ENCODE results near the gene PSORS1C1.
"Not testable (repeated sequence)": the region's sequence is repeated elsewhere in the genome, so short reads cannot be mapped to it uniquely, and the experiment has no call there.

PSORS1C1 gene

GRCh38 chr6:31114541-31114878, at the start of gene PSORS1C1:
TSS of gene PSORS1C1 (plus strand) at chr6:31114800. CDS start at chr6:31129633, 14,833 bp downstream.
- DNase-seq: no peak

- DNase-seq: no peak
Observed at GRCh38 chr6:31065556-31065955, 49.0 kb upstream of the PSORS1C1 start.

- DNase-seq: not testable (repeated sequence)
Observed at GRCh38 chr6:31067028-31067427, 47.6 kb upstream of the PSORS1C1 start.

GRCh38 chr6:31067891-31068668, 46.5 kb upstream of the PSORS1C1 start:
- DNase-seq: not testable (repeated sequence)

GRCh38 chr6:31068669-31069340, 45.8 kb upstream of the PSORS1C1 start:
- peak; percentile 24 to 51 for DNase-seq

- peak; percentile 15 to 62 for DNase-seq
Observed at GRCh38 chr6:31070711-31071197, 43.8 kb upstream of the PSORS1C1 start.

- DNase-seq: no peak
Observed at GRCh38 chr6:31074401-31074800, 40.2 kb upstream of the PSORS1C1 start.

- no peak for DNase-seq
Observed at GRCh38 chr6:31075528-31075927, 39.1 kb upstream of the PSORS1C1 start.

GRCh38 chr6:31076611-31077010, 38.0 kb upstream of the PSORS1C1 start:
- DNase-seq: peak in 1 of 2 experiments; percentile 22

- DNase-seq: peak; percentile 73 to 75
Observed at GRCh38 chr6:31079656-31080261, 34.8 kb upstream of the PSORS1C1 start.

- DNase-seq: no peak
Observed at GRCh38 chr6:31081872-31082271, 32.7 kb upstream of the PSORS1C1 start.

- DNase-seq: peak in 1 of 2 experiments; percentile 11
Observed at GRCh38 chr6:31083742-31084354, 30.8 kb upstream of the PSORS1C1 start.

GRCh38 chr6:31086788-31087440, 27.7 kb upstream of the PSORS1C1 start:
- no peak for DNase-seq

GRCh38 chr6:31087494-31088089, 27.0 kb upstream of the PSORS1C1 start:
- peak; percentile 72 to 78 for DNase-seq

GRCh38 chr6:31090275-31090972, 24.2 kb upstream of the PSORS1C1 start:
- DNase-seq: no peak

GRCh38 chr6:31090973-31091364, 23.6 kb upstream of the PSORS1C1 start:
- no peak for DNase-seq

- DNase-seq: no peak
Observed at GRCh38 chr6:31091680-31092079, 22.9 kb upstream of the PSORS1C1 start.

- no peak for DNase-seq
Observed at GRCh38 chr6:31092238-31092637, 22.4 kb upstream of the PSORS1C1 start.

- no peak for DNase-seq
Observed at GRCh38 chr6:31092769-31093505, 21.7 kb upstream of the PSORS1C1 start.

- DNase-seq: peak; percentile 19 to 65
Observed at GRCh38 chr6:31094389-31094881, 20.2 kb upstream of the PSORS1C1 start.

GRCh38 chr6:31096215-31096614, 18.4 kb upstream of the PSORS1C1 start:
- no peak for DNase-seq

Measured in NCI-H2081 (cell line).